Activated T-cell treated with anti-CD3 and anti-CD28 coated beads for 4 hours (primary cell): ENCODE data around the gene WSCD1.

Experiments
- DNase-seq: peaks from one replicate; pipeline ENCODE4 v3.0.0-alpha.2; 2020

The WSCD1 gene

DNA sequence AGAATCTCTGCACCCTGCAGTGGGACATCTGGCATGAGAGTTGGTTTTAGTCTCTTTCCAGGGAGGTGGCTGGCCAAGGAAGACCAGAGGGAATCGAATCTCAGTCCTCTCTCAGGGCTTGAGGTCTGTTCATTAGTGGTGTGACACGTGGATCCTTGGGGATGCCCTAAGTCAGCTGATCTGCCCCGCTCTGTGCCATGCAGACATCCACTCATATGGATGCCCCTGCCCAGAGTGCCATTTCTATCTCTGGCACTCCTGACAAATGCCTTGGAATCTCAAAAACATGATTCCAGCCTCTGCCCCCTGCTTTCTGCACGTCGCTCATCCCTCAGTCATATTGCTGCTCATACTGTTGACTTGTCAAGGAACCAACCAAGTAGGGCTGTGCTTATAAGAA lies 38.8 kb downstream of the WSCD1 start:
- DNase-seq, result no peak

DNA sequence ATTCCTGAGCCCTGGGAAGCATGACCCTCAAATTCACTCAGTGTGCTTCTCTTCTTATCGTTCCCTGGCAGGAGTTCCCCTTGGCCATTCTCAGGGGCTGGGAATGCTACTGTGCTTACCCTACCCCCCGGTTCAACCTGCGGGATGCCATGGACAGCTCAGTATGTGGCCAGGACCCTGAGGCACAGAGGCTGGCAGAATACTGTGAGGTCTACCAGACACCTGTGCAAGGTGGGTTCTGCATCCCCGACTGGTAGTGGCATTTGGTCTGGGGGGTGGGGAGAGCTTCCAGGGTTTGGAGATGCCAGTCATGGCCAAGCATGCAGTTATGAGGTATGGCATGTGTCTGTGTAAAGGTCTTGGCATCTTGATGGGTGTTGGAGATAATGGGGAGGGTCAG lies 39.4 kb downstream of the WSCD1 start:
- no peak for DNase-seq

DNA sequence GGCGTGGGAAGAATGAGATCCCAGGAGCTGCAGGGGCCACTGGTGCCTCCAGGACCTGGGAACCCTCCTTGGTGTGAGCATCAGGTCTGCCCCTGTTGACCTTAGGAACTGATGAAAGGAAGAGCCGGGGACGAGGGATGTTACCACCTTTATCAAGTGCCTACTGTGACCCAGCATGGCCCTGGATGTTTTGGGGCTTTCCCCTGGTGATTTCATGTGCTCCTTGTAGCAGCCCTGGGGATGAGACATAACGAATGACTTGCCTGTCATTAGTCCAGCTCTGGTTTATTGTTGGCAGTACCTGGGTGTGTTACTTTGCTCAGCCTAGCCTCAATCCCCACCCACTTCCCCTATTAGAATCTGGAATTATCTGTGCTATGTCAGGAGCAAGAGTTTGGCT lies 39.9 kb downstream of the WSCD1 start:
- no peak for DNase-seq

DNA sequence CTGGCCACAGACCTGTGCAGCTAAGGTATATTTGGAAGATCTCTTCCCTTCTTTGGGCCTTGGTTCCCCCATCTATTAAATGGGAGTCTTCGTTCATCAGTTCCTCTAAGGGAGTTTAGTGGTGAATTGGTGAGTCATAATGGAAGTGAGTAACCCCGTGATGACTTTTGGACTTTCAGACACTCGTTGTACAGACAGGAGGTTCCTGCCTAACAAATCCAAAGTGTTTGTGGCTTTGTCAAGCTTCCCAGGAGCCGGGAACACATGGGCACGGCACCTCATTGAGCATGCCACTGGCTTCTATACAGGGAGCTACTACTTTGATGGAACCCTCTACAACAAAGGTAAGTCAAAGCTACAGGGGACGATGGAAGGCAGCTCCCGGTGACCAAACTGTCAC lies 40.4 kb downstream of the WSCD1 start:
- DNase-seq, result no peak

DNA sequence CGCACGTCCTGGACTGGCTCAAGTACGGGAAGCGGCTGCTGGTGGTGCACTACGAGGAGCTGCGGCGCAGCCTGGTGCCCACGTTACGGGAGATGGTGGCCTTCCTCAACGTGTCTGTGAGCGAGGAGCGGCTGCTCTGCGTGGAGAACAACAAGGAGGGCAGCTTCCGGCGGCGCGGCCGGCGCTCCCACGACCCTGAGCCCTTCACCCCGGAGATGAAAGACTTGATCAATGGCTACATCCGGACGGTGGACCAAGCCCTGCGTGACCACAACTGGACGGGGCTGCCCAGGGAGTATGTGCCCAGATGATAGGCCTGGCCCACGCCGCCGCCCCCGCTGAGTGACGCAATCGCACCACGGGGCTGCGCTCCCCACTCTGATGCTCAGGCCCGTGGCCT lies 50.2 kb downstream of the WSCD1 start:
- DNase-seq, result no peak

DNA sequence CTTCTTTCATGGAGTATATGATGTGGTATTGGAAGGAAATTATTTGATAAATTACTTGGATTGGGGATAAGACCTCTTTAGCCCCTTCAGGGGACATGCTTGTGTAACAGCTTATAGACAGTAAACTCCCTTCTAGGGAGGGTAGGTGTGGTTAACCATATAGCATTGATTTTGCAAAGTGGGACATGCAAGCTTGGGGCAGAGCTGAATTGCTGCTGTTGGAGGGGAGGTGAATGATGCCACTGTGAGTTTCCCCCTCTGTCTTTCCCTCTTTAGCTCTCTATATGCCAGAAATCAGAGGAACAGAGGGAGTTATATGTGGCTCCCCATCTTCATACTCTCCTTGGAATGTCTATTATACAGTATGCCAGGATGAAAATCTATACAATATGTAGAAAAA lies 54.7 kb downstream of the WSCD1 start:
- no peak for DNase-seq

DNA sequence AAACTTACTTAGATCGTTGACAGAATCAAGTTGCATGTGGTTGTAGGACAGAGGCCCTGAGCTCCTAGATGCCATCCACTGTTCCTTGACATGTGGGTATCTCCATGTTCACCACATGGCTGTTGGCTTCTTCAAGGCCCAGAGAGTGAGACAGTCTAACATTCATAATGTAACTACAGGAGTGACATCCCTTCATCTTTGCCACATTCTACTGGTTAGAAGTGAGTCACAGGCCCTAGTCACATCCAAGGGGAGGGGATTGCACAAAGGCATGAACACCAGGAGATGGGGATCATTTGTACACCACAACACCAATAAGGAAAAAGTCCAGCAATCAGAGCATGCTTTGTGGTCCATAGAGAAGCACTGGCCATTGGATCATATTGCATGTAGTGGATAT lies 56.6 kb downstream of the WSCD1 start:
- no peak for DNase-seq

DNA sequence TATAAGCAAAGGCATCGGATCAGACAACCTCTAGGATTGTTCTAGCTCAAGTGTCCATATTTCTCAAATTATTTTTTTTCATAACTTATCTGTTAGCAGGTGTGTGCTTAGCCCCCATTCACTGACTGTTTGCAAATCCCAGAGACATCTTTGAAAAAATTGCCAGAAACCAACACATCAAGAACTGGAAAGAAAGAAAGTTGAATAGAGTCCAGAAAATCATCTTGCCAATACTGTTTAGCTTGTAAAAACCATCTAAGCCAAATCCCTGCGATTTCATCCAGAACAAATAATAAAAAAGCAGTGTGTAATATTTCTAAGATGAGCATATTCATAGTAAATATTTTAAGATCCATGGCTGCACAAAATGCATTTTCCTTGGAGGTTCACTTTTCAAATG lies 64.5 kb downstream of the WSCD1 start:
- no peak for DNase-seq

DNA sequence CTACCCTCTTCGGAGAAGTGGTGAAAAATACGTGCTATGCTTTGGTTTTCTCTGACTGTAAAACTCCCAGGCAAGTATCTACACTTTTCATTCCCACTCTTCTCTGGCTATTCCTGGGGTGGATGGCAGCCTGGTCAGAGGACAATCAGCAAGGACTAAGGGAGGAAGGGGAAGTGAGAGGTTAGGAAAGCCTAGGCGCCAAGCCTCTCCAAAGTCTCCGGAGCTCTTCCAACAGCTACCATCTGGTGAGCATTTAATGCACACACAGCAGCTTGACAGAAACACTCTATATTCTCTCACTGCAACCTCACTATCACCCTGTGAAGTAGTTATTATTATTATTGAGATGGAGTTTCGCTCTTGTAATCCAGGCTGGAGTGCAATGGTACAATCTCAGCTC lies 65.1 kb downstream of the WSCD1 start:
- no peak for DNase-seq

DNA sequence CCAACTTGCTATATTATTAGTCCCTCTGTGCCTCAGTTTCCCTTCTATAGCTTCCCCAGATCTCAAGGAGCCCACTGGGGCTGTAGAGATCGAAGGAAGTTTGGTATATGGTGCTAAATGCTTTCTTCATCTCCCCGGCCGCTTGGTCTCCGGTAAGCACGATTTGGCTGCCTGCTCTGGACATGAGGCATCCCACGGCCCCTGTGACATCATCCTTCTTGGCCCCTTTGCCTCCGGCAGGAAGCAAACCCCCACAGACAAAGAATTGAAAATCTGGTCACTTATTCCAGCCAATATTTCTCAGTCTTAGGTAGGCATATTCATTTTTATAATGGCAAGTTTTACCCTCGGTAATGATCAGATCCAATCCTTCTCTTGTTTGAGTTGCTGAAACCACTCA lies 65.8 kb downstream of the WSCD1 start:
- DNase-seq, result no peak

DNA sequence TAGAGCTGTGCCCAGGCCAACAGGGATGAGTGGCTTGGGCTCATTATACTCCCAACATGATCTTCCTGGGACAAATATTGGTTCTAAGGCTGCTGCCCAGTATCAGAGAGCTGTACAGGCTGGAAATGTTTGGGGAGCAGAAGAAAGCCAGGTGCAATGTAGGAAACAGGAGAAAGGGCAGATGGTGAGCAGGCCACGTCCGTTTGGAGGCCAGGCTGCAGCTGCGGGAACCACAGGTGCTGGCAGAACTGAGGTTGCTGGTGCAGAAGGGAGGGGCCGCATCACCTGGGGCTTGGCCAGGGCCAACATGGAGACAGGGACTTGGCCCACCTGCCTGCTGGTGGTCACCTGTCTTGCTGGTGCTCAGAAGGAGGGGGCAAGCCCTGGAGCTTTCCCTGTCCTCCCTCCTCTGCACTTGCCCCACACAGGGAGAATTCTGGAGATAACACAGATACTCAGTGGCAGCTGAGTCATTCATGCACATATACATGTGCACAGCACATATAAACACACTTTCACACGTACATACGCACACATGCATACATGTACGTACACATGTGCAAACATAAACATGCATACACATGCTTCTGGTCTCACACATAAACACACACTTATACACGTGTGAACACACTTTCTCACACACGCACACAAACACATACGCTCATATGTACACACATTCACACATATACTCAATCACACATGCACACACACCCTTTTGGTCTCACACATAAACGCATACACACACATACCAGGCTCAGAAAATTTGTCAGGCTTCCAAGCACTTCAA lies 67.7 kb downstream of the WSCD1 start:
- DNase-seq, result no peak

DNA sequence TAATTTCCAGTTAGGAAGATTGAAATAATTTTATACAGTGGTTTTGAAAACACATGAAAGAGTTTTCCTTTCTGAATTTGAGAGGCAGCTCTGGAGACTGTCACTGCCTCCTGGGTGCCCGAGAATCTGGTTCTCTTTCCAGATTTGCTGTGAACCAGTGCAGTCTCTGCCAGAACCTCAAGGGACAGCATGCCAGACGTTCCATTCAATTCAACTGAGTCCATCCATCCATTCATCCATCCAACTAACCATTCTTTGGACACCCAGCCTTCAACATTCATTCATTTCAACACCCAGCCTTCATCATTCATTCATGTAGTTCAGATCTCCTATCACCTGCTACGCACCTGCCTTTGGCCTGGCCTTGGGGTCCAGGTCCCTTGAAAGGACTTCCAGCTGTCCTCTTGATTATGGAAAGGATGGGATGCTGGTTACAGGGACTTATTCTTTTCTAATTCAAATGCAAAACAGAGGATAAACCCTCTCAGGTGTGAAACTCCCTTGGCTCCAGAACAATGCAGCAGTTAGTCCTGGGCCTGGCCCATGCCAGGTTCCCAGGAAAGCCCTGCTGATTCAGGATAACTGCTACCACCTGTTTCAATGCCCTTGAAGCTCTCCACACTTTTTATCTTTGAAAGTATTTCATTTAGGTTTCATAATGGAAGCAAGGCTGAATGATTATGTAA lies 68.7 kb downstream of the WSCD1 start:
- no peak for DNase-seq

DNA sequence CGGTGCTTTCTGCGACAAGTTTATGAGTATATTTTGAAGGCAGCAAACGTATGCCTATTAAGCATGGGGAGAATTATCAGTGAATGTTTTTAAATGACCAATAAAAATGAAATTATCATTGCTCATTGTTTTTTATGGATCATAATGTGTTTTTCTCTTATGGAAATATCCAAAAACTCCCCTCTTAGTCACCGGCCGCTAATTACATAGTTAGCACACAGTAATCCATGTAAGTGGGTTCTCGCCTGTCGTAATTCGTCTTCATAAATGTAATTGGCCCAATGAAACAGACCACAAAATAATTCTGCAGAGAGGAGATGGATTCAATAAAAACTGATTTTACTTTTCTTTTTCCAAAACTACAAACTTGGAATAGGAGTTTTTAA lies 69.3 kb downstream of the WSCD1 start:
- DNase-seq, result no peak

DNA sequence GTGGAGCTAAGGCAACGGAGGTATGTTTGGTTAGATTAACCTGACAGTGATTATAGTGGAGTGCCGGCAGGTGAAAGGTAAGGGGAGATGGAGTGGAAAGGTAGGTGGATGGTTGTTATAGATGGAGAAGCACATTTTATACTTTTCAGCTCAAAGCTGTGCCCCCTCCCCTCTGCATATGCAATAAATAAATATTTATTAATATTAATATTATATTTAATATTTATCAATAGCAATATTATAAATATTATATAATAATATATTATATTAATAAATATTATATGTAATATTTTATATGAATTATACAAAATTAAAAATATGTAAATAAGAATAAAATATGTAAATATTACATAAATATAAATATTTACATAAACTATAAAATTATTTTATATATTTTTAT lies 70.0 kb downstream of the WSCD1 start:
- DNase-seq, result no peak

DNA sequence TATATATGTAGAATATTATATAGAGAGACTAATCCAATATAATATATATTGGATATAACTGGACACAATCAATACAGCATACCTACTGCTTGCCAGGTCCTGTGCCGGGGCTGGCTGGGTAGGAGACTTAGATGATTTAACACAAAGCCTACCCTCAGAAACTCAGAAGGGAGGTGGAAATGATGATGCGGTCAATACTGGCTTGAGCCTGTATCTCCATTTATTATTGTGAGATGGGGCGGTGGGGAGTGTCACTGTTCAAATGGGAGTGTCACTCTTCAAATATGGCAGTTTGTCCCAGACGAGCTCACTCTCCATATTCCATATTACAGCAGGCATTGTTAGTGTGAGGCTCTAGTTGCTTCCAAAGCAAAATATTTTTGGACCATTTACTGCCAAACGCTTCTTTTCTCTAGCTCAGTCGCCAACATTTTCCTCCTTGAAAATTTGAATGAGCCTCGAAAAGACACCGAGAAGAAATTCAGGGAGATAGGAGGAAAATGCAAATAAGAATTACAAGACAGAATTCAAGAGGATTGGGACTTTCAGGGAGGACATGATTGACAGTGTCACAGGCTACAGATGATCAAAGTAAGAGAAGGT lies 70.7 kb downstream of the WSCD1 start:
- DNase-seq, result no peak

DNA sequence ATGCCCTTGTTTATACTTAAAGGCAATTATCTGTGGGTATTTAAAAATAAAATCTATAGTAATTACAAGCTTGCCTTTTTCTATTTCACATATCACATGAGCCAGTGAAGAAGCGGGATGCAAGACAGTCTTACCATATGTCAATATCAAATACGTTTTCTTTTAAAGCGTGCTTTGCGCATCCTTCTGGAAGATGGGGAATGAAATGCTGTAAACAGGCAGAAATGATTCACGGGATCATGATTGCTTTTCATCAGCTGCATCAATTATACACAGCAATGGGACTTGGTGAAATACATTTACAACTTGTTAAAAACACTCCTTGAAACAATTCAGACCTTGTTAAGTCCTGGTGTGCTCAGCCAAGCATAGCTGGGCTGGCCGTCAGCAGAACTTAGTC lies 72.5 kb downstream of the WSCD1 start:
- DNase-seq, result no peak

DNA sequence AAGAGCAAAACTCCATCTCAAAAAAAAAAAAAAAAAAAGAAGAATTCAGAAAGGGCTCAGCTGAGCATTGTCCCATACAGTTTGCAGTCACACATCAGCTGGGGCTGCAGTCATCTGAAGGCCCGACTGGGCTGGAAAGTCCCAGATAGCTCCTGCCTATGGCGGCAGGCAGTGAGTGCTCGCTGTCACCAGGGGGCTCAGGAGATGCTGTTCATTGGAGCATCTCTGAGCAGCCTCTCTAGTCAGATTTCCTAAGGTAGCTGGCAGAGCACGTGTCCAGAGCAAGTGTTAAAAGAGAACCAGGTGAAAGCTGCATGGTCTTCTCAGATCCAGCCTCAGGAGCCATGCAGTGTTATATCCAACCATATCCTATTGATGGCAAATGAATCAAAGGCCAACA lies 75.8 kb downstream of the WSCD1 start:
- no peak for DNase-seq

DNA sequence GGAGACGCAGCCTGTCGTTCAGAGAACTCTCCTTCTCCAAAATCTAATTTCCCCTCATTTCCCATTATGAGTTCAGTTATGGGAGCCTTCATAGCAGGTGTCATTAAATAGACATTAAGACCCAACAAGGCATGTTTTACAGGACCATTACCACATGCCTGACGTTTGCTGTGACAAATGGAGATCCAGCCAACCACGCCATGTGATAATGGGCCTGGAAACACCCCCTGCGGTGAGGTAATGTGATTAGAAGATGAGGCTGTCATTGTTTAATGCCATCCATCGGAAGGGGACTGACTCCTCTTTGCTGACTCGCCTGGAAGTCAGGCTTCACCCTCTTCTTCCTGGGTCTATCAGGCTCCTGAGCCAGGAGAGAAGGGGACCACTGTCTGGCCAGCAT lies 76.9 kb downstream of the WSCD1 start:
- no peak for DNase-seq

DNA sequence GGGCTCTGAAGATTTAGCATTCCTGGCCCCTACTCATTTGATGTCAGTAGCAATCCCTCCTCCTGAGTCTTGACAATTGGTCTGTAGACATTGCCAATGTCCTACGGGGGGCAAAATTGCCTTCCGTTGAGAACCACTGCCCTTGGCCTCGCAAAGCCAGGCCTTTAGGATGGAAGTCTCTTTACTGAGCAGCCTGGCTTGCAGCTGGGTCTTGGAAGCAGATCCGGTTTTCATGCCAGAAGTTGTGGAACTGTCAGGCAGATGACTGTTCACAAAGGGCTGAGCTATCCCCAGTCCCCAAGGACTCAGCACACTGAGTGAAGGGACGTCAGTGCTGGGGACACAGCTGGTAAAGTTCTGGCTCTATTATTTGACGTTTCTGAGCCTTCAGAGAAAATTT lies 83.2 kb downstream of the WSCD1 start:
- DNase-seq, result no peak

DNA sequence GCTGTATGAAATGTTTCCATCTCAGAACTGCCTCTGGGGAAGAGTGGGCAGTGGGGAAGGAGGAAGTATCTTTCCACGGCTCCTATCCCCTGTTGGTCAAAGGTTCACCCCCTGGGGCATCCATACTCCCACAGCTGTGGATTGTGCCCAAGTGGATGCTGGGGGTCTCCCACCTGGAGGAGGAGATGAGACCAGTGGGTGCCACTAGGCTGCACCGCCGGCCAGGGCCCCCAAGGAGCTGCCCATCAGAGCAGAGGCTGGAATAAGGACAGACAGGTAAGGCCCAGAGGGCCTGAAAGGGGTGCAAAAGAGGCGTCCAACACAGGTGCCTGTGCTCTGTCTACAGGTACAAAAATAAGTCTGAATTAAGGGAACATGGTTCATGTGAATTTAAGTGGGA lies 87.5 kb downstream of the WSCD1 start:
- no peak for DNase-seq

DNA sequence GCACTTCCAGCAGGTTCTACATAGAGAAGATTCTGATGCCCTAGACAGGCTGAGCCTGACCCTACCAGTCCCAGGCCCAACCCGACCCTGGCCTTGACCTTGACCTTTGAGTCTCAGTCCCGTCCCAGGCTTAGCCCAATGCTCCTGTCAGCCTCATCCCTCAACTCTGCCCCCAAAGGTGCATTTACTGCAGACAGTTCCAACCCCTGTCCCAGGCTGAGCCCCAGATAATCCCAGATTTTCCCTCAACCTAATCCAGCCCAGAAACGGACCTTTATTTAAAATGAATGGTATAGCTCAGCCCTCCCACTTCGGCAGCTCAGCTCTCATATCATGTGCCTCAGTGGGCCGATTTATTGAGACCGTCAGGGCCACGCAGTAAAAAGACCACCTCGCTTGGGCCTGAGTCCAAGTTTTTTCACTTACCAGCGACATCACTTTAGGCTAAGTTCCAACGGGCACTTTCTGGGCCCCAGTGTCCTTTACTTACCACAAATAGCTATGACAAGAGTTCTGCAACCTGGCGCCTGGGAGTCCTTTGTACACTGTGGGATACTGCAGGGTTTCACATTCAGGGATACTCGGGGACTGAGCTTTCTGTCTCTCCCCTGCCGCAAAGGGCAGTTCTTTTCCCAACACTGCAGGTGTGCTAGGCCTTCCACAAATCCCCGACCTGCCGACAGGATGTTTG lies 89.5 kb downstream of the WSCD1 start:
- no peak for DNase-seq

DNA sequence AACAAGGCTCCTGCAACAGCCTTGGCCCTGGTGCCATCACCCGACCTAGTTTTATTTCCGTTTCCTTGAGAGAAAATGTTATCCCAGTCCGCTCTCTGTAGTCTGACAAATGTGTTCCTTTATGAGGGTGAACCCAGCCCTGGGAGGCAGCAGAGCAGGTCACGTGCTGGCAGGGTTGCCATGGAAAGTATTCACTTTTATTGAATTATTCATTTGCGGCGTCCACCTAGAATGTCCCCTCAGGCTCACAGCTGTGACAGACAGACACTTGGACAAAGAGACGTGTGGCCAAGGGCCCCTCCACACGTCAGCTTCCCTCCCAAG lies 90.0 kb downstream of the WSCD1 start:
- DNase-seq, result no peak

DNA sequence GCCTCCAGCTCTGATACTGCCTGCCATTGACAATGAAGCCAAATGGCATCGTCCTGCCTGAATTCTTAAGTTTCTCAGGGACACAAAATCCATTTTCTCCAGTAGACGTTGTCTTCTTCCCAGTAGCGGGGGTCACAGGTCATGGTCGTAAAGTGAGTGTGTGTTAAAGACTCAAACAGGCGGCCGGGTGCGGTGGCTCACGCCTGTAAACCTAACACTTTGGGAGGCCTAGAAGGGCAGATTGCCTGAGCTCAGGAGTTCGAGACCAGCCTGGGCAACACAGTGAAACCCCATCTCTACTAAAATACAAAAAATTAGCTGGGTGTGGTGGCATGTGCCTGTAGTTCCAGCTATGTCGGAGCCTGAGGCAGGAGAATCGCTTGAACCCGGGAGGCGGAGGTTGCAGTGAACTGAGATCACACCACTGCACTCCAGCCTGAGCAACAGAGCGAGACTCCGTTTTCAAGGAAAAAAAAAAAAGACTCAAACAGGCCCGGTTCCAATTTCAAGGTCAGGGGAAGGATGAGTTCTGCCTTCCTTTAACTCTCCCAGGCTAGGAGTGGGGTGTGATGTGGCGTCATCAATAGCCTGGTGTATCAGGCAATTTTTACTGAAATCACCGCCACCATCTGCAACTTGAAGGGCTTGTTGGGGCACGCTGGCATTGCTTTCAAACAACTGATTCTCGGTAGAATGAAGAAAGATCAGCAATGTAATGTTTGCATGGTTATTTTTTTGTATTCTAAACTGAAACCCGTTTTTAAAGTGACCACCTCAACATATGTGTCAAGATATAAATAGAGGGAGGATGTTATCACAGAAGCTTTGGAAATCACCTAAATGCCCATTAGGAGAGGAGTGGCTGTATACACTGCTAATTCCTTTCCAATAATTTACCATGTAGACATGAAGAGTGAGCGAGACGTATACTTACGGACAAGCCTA lies 91.0 kb downstream of the WSCD1 start:
- DNase-seq, result no peak
